ENCODE measurements around the gene ATP2A3.

Gene ATP2A3

DNA sequence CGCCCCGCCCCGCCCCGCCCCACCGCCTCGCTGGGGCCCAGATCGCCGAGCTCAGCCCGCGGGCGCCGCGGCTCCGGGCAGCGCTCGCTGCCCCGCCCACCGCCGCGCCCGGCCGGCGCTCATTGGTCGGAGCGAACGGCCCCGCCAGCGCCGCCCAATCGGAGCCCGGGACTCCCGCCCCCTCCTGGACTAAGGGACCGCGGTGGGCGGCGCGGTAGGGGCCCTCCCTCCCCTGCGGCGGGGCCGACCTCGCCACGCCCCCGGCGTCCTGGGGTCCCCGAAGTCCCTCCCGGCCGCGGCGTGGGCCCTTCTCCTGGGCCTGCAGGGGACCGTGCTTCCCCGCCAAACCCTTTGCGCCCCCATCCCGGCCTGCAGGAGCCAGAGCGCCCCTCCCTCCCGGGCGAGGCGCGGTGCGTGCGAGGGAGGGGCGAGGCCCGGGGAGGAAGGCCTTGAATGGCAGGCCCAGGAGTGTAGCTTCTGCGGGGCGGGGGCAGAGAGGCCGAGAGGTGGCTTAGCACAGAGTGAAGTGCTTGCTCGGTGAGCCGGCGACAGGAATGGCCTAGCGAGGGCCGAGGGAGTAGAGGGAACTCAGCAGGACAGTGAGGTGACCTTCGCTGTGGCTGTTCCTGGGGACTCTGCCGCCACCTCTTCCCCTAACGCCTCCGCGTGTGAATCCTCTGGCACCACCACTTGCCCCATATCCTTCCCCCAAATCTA lies 71.1 kb downstream of the ATP2A3 start, which contains the start of gene CAMKK1:
TSS of gene CAMKK1 (minus strand) at position 51 of the 717 bp plus-strand sequence. CDS start 7,366 bp downstream, outside the sequence.
- TF ChIP-seq TAF1 (IDR thresholded peaks at IDR 0.05; ENCODE audit: borderline replicate concordance, insufficient read depth, low read length) (no peak), FOXP2 (optimal IDR thresholded peaks at IDR 0.05; ENCODE audit: borderline replicate concordance, extremely low read depth, extremely low read length, insufficient read depth) (peak; percentile 87), SIN3A (IDR thresholded peaks at IDR 0.05; ENCODE audit: borderline replicate concordance, insufficient read depth, low read length) (no peak), POLR2AphosphoS5 (IDR thresholded peaks at IDR 0.05; ENCODE audit: low read depth, low read length) (0 out of 2 replicates have a peak, but pooled peaks have one; percentile 26)
- TF ChIP-seq, protein P1, sequence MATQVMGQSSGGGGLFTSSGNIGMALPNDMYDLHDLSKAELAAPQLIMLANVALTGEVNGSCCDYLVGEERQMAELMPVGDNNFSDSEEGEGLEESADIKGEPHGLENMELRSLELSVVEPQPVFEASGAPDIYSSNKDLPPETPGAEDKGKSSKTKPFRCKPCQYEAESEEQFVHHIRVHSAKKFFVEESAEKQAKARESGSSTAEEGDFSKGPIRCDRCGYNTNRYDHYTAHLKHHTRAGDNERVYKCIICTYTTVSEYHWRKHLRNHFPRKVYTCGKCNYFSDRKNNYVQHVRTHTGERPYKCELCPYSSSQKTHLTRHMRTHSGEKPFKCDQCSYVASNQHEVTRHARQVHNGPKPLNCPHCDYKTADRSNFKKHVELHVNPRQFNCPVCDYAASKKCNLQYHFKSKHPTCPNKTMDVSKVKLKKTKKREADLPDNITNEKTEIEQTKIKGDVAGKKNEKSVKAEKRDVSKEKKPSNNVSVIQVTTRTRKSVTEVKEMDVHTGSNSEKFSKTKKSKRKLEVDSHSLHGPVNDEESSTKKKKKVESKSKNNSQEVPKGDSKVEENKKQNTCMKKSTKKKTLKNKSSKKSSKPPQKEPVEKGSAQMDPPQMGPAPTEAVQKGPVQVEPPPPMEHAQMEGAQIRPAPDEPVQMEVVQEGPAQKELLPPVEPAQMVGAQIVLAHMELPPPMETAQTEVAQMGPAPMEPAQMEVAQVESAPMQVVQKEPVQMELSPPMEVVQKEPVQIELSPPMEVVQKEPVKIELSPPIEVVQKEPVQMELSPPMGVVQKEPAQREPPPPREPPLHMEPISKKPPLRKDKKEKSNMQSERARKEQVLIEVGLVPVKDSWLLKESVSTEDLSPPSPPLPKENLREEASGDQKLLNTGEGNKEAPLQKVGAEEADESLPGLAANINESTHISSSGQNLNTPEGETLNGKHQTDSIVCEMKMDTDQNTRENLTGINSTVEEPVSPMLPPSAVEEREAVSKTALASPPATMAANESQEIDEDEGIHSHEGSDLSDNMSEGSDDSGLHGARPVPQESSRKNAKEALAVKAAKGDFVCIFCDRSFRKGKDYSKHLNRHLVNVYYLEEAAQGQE (IDR thresholded peaks at IDR 0.05; ENCODE audit: insufficient read depth in 1 of 2, low read depth in 2 of 2, low read length in 2 of 2), result no peak

DNA sequence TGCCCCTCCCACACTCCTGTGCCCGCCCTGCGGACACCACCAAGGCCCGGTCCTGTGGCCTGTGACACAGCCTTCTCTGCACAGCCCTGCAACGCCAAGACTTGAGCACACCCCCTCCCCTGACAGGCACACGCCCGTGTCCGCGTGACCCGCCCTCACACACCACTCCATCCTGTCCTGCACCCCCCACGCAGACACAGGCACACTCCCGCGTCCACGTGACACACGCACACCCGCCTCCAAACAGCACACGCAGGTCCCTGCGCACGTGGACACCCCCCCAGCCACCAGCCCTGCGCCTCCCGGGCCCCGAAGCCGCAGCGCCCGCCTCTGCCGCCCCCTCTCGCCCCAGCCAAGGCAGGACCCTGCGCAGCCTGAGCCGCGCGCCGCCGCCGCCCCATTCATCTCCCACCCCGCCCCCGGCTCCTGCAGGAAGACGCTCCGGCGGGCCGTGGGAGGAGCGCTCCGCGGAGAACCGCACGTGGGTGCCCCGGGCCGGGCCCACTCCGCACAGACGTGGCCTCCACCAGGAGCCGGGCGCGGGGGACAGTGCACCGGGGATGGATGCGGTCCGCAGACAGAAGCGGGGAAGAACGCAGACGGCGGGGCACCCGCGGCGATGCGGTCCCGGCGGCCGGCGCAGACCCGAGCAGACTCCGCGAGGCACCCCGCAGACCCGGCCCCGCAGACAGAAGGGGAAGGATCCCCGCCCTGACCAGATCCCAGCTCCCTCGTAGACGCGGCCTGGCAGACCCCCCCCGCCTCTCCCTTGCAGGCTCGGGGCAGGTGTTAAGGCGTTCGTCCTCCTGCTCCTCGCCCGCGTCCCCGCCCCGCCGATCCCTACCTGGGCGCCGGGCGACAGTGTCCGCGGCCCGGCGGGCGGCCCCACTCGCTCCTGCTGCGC lies 71.9 kb downstream of the ATP2A3 start:
- peak; percentile 69; the same call in 1 of the 2 replicates for TF ChIP-seq SIN3A (IDR thresholded peaks at IDR 0.05; ENCODE audit: borderline replicate concordance, insufficient read depth, low read length)
- TF ChIP-seq, protein P1 (IDR thresholded peaks at IDR 0.05; ENCODE audit: insufficient read depth in 1 of 2, low read depth in 2 of 2, low read length in 2 of 2), result no peak
- TF ChIP-seq TAF1 (IDR thresholded peaks at IDR 0.05; ENCODE audit: borderline replicate concordance, insufficient read depth, low read length), result no peak
- TF ChIP-seq FOXP2 (optimal IDR thresholded peaks at IDR 0.05; ENCODE audit: borderline replicate concordance, extremely low read depth, extremely low read length, insufficient read depth), result peak; percentile 97

GRCh38 chr17:3891626-3892094 lies 72.6 kb downstream of the ATP2A3 start:
- TF ChIP-seq, protein P1 (IDR thresholded peaks at IDR 0.05; ENCODE audit: insufficient read depth in 1 of 2, low read depth in 2 of 2, low read length in 2 of 2), result no peak
- TF ChIP-seq TAF1 (IDR thresholded peaks at IDR 0.05; ENCODE audit: borderline replicate concordance, insufficient read depth, low read length) (no peak), POLR2AphosphoS5 (IDR thresholded peaks at IDR 0.05; ENCODE audit: low read depth, low read length) (no peak), FOXP2 (optimal IDR thresholded peaks at IDR 0.05; ENCODE audit: borderline replicate concordance, extremely low read depth, extremely low read length, insufficient read depth) (no peak), SIN3A (IDR thresholded peaks at IDR 0.05; ENCODE audit: borderline replicate concordance, insufficient read depth, low read length) (no peak)

DNA sequence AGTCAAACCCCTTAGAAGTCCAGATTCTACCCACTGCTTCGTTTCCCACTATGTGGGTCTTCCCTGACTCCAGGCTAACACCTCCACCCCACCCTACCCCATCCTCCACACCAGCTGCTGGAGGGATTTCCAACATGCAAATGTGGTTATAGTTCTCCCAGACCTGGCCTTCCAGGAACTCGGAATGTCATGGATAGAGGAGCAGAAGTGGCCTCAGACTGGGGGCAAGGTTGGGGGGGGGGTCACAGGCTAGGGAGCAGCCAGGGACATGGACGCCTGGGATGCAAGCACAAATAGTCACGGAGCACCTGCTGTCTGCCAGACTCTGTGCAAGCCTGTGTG lies 73.4 kb downstream of the ATP2A3 start:
- TF ChIP-seq POLR2AphosphoS5 (IDR thresholded peaks at IDR 0.05; ENCODE audit: low read depth, low read length) (no peak), TAF1 (IDR thresholded peaks at IDR 0.05; ENCODE audit: borderline replicate concordance, insufficient read depth, low read length) (no peak), FOXP2 (optimal IDR thresholded peaks at IDR 0.05; ENCODE audit: borderline replicate concordance, extremely low read depth, extremely low read length, insufficient read depth) (no peak), SIN3A (IDR thresholded peaks at IDR 0.05; ENCODE audit: borderline replicate concordance, insufficient read depth, low read length) (no peak)
- TF ChIP-seq, protein P1 (IDR thresholded peaks at IDR 0.05; ENCODE audit: insufficient read depth in 1 of 2, low read depth in 2 of 2, low read length in 2 of 2), result no peak

Measured in PFSK-1 (cell line).